HCT116 (cell line): ENCODE measurements around the gene EXD2. TPM values are rescaled to one million over a fixed set of nuclear protein-coding genes. Genes with fewer than 3 reads are reported as not detected.

Source experiments
- ATAC-seq: fragments of 200-7000 bp; cut with Tn5 transposase; 2 replicates; pipeline ENCODE4 v1.9.1; 2020; ENCODE audit warnings: mild to moderate bottlenecking, moderate library complexity
- BruUV-seq: library from RNA; stranded (reverse); fragments of 400-500 nt; replicated peaks from 2 replicates; lab custom pipeline; 2021; lab: Mats Ljungman, UMichigan
- CTCF ChIA-PET: fragments of 300-600 bp; sonication (Branson Sonifier 250); formaldehyde crosslinking; loops from one replicate; lab custom pipeline; 2021; ENCODE audit warnings: antibody characterized with exemption; lab: Charles Lee
- POLR2A ChIA-PET: fragments of 300-600, 350-600 bp; sonication (Branson Sonifier 250); formaldehyde crosslinking; loops from one replicate; lab custom pipeline; 2021; ENCODE audit warnings: antibody characterized with exemption; lab: Charles Lee
- RAD21 ChIA-PET, 2 experiments: fragments of 300-600 bp; sonication (Branson Sonifier 250); formaldehyde crosslinking; loops; one replicate each; lab custom pipeline; 2023; ENCODE audit warnings: low total read pairs in 2 of 2; ENCODE audit not compliant: uncharacterized antibody in 2 of 2, unreplicated experiment in 2 of 2, low non-redundant PET in 1 of 2; lab: Charles Lee
- DNase-seq: peaks from one replicate; pipeline ENCODE4 v3.0.0-alpha.2; 2010; ENCODE audit warnings: low read depth, low spot score
- H2AFZ ChIP-seq: fragments of 200-600 bp; shearing (Covaris generic), sonication (generic); 2 replicates; pipeline ENCODE4 v1.6.1; 2017; ENCODE audit warnings: low read depth, mixed run types, mixed read lengths, antibody characterized with exemption, low read length; ENCODE audit not compliant: poor library complexity, severe bottlenecking
- H3K27ac ChIP-seq: 2 replicates; pipeline ENCODE4 v1.5.1; 2012; ENCODE audit warnings: low read depth, low read length
- H3K27me3 ChIP-seq: fragments of 200-600 bp; sonication (generic); 2 replicates; pipeline ENCODE4 v1.6.1; 2016; ENCODE audit warnings: mixed run types, low read length, mixed read lengths; ENCODE audit not compliant: insufficient read depth
- H3K36me3 ChIP-seq, 2 experiments: fragments of 200-500 bp in 1 of 2; fragments of 200-600 bp in 1 of 2; sonication (Bioruptor generic) in 1 of 2; sonication (generic) in 1 of 2; 2 replicates each; pipeline versions ENCODE4 v1.5.1 to v1.6.1; 2014 to 2016; ENCODE audit warnings: low read length in 2 of 2, inconsistent platforms in 1 of 2, mixed read lengths in 1 of 2, mixed run types in 1 of 2; ENCODE audit not compliant: insufficient read depth in 2 of 2, control insufficient read depth in 1 of 2
- H3K4me1 ChIP-seq, 2 experiments: fragments of 200-600 bp in 1 of 2; sonication (generic) in 1 of 2; 2 replicates each; pipeline versions ENCODE4 v1.5.1 to v1.6.1; 2012 to 2017; ENCODE audit warnings: low read length in 2 of 2, inconsistent platforms in 1 of 2, mild to moderate bottlenecking in 1 of 2, mixed read lengths in 1 of 2, mixed run types in 1 of 2, moderate library complexity in 1 of 2; ENCODE audit not compliant: insufficient read depth in 2 of 2, control insufficient read depth in 1 of 2
- H3K4me2 ChIP-seq: fragments of 200-600 bp; sonication (generic); 2 replicates; pipeline ENCODE4 v1.6.1; 2017; ENCODE audit warnings: mixed run types, low read length, mixed read lengths
- H3K4me3 ChIP-seq, 2 experiments: fragments of 200-600 bp in 1 of 2; sonication (generic) in 1 of 2; replicated peaks in 1 of 2; 2 replicates each; pipeline ENCODE4 v1.5.1; 2011 to 2016; ENCODE audit warnings: low read length in 2 of 2, control low read depth in 1 of 2, low read depth in 1 of 2, mild to moderate bottlenecking in 1 of 2, mixed read lengths in 1 of 2, mixed run types in 1 of 2
- H3K79me2 ChIP-seq: fragments of 200-600 bp; sonication (generic); 2 replicates; pipeline ENCODE4 v1.6.1; 2017; ENCODE audit warnings: mild to moderate bottlenecking, mixed run types, low read length, moderate library complexity, mixed read lengths; ENCODE audit not compliant: insufficient read depth
- H3K9ac ChIP-seq: fragments of 200-600 bp; sonication (generic); 2 replicates; pipeline ENCODE4 v1.6.1; 2016; ENCODE audit warnings: low read length, mixed read lengths
- H3K9me2 ChIP-seq: fragments of 200-600 bp; sonication (generic), shearing (Covaris generic); 2 replicates; pipeline ENCODE4 v1.6.1; 2017; ENCODE audit warnings: mixed run types, mild to moderate bottlenecking, moderate library complexity; ENCODE audit not compliant: insufficient read depth
- H3K9me3 ChIP-seq, 2 experiments: fragments of 200-500 bp in 1 of 2; fragments of 200-600 bp in 1 of 2; sonication (Bioruptor generic) in 1 of 2; sonication (generic) in 1 of 2; 2 replicates each; pipeline ENCODE4 v1.6.1; 2014 to 2017; ENCODE audit warnings: low read length in 2 of 2, mixed read lengths in 2 of 2, inconsistent platforms in 1 of 2, low read depth in 1 of 2, mild to moderate bottlenecking in 1 of 2, mixed run types in 1 of 2, moderate library complexity in 1 of 2; ENCODE audit not compliant: control insufficient read depth in 1 of 2, insufficient read depth in 1 of 2
- H4K20me1 ChIP-seq: fragments of 200-600 bp; sonication (generic), shearing (Covaris generic); 2 replicates; pipeline ENCODE4 v1.6.1; 2017; ENCODE audit warnings: mixed run types, mild to moderate bottlenecking, moderate library complexity; ENCODE audit not compliant: insufficient read depth
- CTCF ChIP-seq, 3 experiments: fragments of 200-600 bp in 1 of 3; sonication (generic) in 1 of 3; IDR thresholded peaks in 2 of 3; conservative IDR thresholded peaks in 1 of 3; 2 replicates each; pipeline ENCODE4 v1.5.1; 2012 to 2017; ENCODE audit warnings: low read depth in 2 of 3, low read length in 2 of 3, antibody characterized with exemption in 1 of 3, borderline replicate concordance in 1 of 3, control low read depth in 1 of 3, mild to moderate bottlenecking in 1 of 3, mixed read lengths in 1 of 3, mixed run types in 1 of 3, moderate library complexity in 1 of 3; ENCODE audit not compliant: insufficient read depth in 1 of 3
- ELF1 ChIP-seq: IDR thresholded peaks from 2 replicates; pipeline ENCODE4 v1.6.1; 2012; ENCODE audit warnings: low read depth, borderline replicate concordance
- EZH2 ChIP-seq: fragments of 200-600 bp; sonication (generic); IDR thresholded peaks from 2 replicates; pipeline ENCODE4 v1.6.1; 2017; ENCODE audit warnings: antibody characterized with exemption, mixed run types
- SIN3A ChIP-seq: IDR thresholded peaks from 2 replicates; pipeline ENCODE4 v1.6.1; 2012; ENCODE audit warnings: low read depth
- SRF ChIP-seq: IDR thresholded peaks from 2 replicates; pipeline ENCODE4 v1.6.1; 2012; ENCODE audit warnings: low read depth
- ZNF274 ChIP-seq: fragments of 200-500 bp; sonication (Bioruptor generic); IDR thresholded peaks from 2 replicates; pipeline ENCODE4 v1.6.1; 2014; ENCODE audit warnings: mild to moderate bottlenecking, low read depth, low read length, inconsistent platforms
- intact Hi-C: fragments of 100-400 bp; cut with micrococcal nuclease; formaldehyde crosslinking; loops from 2 replicates; pipeline ENCODE4 v1.10.0; 2022
- total RNA-seq: library from RNA; stranded (reverse); gene quantifications from one replicate; pipeline ENCODE4 v1.2.1, GENCODE V29; 2021; ENCODE audit not compliant: unreplicated experiment

The EXD2 gene
- total RNA-seq, 1 experiment from 2014 or later: 20.2 TPM

- Histone ChIP-seq H3K4me1 (peaks cover 0 to 5% of the 10 kb centered on the region in 2 experiments; a peak in 2 of 4 replicates), H3K36me3 (no peaks in the 10 kb centered on the region), H3K9ac (no peak overlapping the region), H3K9me2 (no peaks in the 10 kb centered on the region), H3K27me3 (peaks cover 10% of the 10 kb centered on the region; the same call in 1 of the 2 replicates), H3K27ac (no peak overlapping the region), H4K20me1 (no peaks in the 10 kb centered on the region), H3K9me3 (no peaks in the 10 kb centered on the region), H3K79me2 (no peaks in the 10 kb centered on the region), H3K4me2 (no peak overlapping the region), H2AFZ (no peak overlapping the region), H3K4me3 (no peak overlapping the region)
- TF ChIP-seq EZH2 (no peak), CTCF (IDR thresholded peaks at IDR 0.05 in 2 of 3, conservative IDR thresholded peaks at IDR 0.05 in 1 of 3; ENCODE audit: borderline replicate concordance in 1 of 3, insufficient read depth in 1 of 3, low read depth in 2 of 3, low read length in 2 of 3) (no peak), ELF1 (no peak), SRF (no peak)
- no TSS peak for BruUV-seq
- RAD21 ChIA-PET: no interaction called here
- POLR2A ChIA-PET: no interaction called here
- CTCF ChIA-PET: interaction anchor here (1.4 kb wide), 1 partner anchor 197 kb away, joined by 5 read pairs; no protein-coding TSS in a partner anchor
- intact Hi-C loops: no loop called here
- ATAC-seq (no peak), DNase-seq (no peak)
Observed at GRCh38 chr14:69262516-69262915, 71.2 kb downstream of the EXD2 start.

GRCh38 chr14:69263364-69263763 is 72.1 kb downstream of the EXD2 start:
- CTCF ChIA-PET: interaction anchor here (1.4 kb wide), 1 partner anchor 196 kb away, joined by 5 read pairs; no protein-coding TSS in a partner anchor
- ATAC-seq: no peak
- Histone ChIP-seq H3K4me3 (no peak overlapping the region), H3K79me2 (no peaks in the 10 kb centered on the region), H3K36me3 (no peaks in the 10 kb centered on the region), H3K27me3 (peaks cover 10% of the 10 kb centered on the region; the same call in 1 of the 2 replicates), H3K9me3 (no peaks in the 10 kb centered on the region), H2AFZ (no peak overlapping the region), H4K20me1 (no peaks in the 10 kb centered on the region), H3K9ac (no peak overlapping the region), H3K4me2 (no peak overlapping the region), H3K4me1 (peaks cover 0 to 5% of the 10 kb centered on the region in 2 experiments; a peak in 2 of 4 replicates), H3K27ac (no peak overlapping the region), H3K9me2 (no peaks in the 10 kb centered on the region)
- POLR2A ChIA-PET: no interaction called here
- intact Hi-C loops: no loop called here
- BruUV-seq: no TSS peak
- TF ChIP-seq ZNF274: no peak
- no peak for TF ChIP-seq SIN3A
- no peak for DNase-seq
- RAD21 ChIA-PET: no interaction called here
